HUDEP-2 (cell line): ENCODE data around the gene ANP32A.
"Not testable (repeated sequence)": the region's sequence is repeated elsewhere in the genome, so short reads cannot be mapped to it uniquely, and the experiment has no call there.

Experiments used
- DNase-seq, 76 experiments: peaks; one replicate each; lab custom pipeline; 2025; ENCODE audit not compliant: unreplicated experiment in 76 of 76; lab: John Stamatoyannopoulos, UW

ANP32A gene

DNA sequence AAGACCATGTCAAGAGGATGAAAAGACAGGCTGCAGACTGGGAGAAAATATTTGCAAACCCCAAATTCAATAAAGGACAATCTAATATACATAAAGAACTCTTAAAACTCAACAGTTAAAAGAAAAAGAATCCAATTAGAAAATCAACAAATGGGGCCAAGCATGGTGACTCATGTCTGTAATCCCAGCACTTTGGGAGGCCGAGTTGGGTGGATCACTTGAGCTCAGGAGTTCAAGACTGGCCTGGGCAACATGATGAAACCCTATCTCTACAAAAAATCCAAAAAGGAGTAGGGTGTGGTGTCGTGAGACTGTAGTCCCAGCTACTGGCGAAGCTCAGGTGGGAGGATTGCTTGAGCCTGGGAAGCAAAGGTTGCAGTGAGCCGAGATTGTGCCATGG, 57.6 kb downstream of the ANP32A start:
- DNase-seq, result no peak

DNA sequence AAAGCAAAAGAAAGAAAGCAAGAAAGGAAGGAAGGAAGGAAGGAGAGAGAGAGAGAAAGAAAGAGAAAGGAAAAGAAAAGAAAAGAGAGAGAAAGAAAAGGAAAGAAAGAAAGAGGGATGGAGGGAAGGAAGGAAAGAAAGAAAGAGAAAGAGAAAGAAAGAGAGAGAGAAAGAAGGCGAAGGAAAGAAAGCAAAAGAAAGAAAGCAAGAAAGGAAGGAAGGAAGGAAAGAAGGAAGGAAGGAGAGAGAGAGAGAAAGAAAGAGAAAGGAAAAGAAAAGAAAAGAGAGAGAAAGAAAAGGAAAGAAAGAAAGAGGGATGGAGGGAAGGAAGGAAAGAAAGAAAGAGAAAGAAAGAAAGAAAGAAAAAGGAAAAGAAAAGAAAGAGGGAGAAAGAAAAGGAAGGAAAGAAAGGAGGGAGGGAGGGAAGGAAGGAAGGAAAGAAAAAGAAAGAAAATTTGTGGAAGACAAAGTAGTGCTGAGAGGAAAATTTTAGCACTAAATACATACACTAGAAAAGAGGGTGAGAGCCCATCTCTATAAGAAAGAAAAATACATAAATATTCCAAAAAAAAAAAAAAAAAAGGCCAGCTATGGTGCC, 60.6 kb downstream of the ANP32A start:
- not testable (repeated sequence) for DNase-seq

- DNase-seq, result no peak
These were observed 65.0 kb downstream of the ANP32A start for GRCh38 chr15:68755731-68756130.

DNA sequence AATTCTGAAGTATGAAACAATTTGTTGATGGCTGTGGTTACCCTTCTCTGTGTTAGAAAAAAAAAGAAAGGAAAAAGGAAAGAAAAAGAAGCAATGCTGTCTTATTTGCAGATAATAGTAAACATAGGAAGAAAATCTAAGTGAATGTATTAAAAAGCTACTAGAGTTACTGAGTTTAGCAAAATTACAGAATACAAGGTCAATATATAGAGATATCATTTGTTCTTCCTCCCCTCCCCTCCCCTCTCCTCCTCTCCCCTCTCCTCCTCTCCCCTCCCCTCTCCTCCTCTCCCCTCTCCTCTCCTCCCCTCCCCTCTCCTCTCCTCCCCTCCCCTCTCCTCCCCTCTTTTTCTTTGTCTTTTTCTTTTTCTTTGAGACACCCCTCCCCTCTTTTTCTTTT, 69.1 kb downstream of the ANP32A start:
- DNase-seq, result no peak

GRCh38 chr15:68749793-68750192, 70.9 kb downstream of the ANP32A start:
- no peak for DNase-seq

- no peak for DNase-seq
These were observed 71.3 kb downstream of the ANP32A start for GRCh38 chr15:68749365-68749764.

- DNase-seq, result no peak
These were observed 77.4 kb downstream of the ANP32A start for GRCh38 chr15:68743256-68743655.

DNA sequence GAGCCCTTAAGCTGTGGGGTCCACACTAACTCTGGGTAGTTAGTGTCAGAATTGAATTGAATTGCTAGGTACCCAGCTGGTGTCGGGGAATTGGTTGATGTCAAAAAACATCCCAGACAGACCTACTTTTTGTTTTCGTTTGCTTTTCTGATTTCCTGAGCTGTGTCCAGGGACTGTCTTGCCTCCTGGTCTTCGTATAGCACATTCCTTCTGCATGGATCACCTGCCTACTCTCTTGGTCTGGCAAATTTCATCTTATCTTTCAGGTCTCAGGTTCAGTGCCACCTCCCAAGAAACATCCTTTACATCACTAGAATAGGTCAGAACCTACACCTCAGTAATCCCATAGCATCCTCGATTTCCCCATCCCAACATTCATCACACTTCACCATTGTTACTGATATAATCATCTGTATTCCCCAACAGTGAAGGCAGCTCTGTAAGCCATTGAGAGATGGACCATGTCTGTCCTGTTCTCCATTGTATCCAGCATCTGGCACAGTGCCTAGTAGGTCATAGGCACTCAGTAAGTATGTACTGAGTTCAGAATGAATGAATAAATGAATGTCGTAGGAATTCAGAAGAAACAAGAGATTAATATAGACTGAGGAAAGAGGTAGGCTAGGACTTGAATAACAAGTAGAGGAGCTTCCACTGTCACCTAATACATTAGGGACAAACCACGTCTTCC, 81.2 kb downstream of the ANP32A start:
- no peak for DNase-seq

GRCh38 chr15:68735610-68736009, 85.1 kb downstream of the ANP32A start:
- no peak for DNase-seq

GRCh38 chr15:68734881-68735280, 85.8 kb downstream of the ANP32A start:
- DNase-seq, result peak in 1 of 76 experiments; percentile 22

- peak in 36 of 76 experiments; percentile 6 to 68 (median 37) for DNase-seq
These were observed 86.3 kb downstream of the ANP32A start for GRCh38 chr15:68734352-68734751.

GRCh38 chr15:68733666-68734065, 87.0 kb downstream of the ANP32A start:
- DNase-seq, result no peak

DNA sequence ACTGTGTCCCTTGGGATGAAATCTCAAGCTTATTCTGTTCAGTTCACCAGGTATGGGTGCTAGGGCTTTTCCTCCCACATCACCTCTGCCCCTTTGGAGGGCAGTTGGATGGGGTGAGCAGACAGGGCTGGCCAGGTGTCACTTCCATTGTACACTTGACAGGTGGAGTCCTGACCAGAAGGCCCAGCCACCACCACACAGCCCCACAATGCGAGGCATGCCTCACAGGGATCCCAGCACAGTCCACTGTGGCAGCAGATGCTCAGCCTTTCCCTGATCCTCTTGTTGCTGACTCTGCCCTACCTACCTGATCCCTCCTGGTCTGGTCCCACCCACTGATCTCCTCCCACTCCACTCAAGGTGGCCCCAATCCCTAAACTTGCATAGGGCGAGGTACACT, 88.2 kb downstream of the ANP32A start:
- DNase-seq, result no peak

- no peak for DNase-seq
These were observed 89.5 kb downstream of the ANP32A start for GRCh38 chr15:68730976-68731897.

DNA sequence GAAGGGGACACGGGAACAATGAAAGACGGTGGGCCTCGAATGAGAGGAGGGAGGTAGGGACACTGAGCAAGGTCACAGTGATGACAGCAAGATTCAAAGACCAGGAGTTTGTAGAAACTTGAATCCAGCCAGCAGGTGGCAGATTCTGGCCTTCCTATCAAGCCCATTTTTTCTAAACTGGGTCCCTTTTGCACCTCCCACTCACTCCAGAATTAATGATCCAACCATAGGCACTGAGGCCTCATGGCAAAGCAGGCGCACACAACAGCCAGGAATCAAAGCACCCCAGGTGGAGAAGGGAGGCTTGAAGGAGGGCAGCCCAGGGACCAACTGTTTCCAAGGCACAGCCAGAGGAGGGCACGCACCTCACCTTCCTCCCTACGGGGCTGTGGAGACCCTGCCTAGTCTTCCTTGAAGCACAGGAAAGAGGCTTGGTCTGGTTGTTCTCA, 90.2 kb downstream of the ANP32A start:
- peak in 32 of 76 experiments; percentile 3 to 45 (median 18) for DNase-seq

DNA sequence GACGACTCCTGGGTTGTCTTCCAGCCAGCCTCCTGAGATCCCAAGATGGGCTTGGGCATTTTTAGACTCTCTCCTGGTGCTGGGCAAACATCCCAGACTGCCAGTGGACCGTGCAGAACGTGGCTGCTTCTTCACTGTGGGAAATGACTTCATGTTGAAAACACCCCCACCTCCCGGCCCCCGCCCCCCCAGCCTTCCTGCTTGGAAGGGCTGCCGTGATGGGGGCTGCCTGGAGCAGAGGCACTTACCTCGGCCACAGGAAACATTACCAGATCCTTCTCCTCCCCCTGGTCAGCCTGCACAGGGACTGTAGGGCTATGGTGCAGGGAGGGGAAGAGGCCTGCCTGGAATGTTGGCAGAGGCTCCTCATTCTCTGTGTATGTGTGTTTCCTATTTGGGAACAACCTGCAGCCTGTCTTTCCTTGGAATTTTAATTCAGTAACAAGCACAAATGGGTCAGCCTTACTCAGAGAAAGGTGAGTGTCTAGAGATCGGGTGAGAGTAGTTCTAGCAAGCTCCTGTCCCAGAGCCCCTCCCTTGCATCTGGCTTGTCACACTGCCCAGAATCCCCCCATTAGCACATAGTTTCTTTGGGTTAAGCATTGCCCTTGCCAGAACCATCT, 90.8 kb downstream of the ANP32A start:
- no peak for DNase-seq
